Adrenal gland (tissue), 12 donors: ENCODE measurements around the gene IQCN. TPM values are rescaled to one million over a fixed set of nuclear protein-coding genes. Genes with fewer than 3 reads are reported as not detected.

Experiments used
- DNase-seq, 7 donors: peaks; one replicate each; pipeline ENCODE4 v3.0.0-alpha.2; 2019 to 2020
- H3K27ac ChIP-seq, 5 donors: fragments of 200-600 bp; sonication (generic) in 4 of 5; 1 replicate in 3 of 5; 2 replicates in 2 of 5; pipeline versions ENCODE4 v1.5.1 to v1.8.0; 2016 to 2020; ENCODE audit warnings: mild to moderate bottlenecking in 1 of 5
- H3K27me3 ChIP-seq: fragments of 200-600 bp; 2 replicates; pipeline ENCODE4 v1.8.0; 2021
- H3K36me3 ChIP-seq, 2 donors: fragments of 200-600 bp; replicated peaks in 1 of 2; 1 replicate in 1 of 2; 2 replicates in 1 of 2; pipeline versions ENCODE4 v1.5.1 to v1.8.0; 2018 to 2022
- H3K4me1 ChIP-seq, 2 donors: fragments of 200-600 bp; replicated peaks in 1 of 2; 1 replicate in 1 of 2; 2 replicates in 1 of 2; pipeline versions ENCODE4 v1.5.1 to v1.8.0; 2018 to 2021
- H3K4me3 ChIP-seq, 4 donors: fragments of 200-600 bp; sonication (generic) in 3 of 4; one replicate each; pipeline ENCODE4 v1.5.1; 2016 to 2018
- H3K9me3 ChIP-seq, 3 donors: fragments of 200-600 bp; sonication (generic) in 1 of 3; replicated peaks in 1 of 3; 1 replicate in 2 of 3; 2 replicates in 1 of 3; pipeline versions ENCODE4 v1.5.1 to v1.8.0; 2016 to 2021
- POLR2A ChIP-seq, 2 donors: fragments of 450-650 bp; IDR thresholded peaks; one replicate each; pipeline ENCODE4 v1.6.1; 2017; ENCODE audit warnings: antibody characterized with exemption in 2 of 2, mild to moderate bottlenecking in 2 of 2, moderate library complexity in 1 of 2
- WGBS, 4 donors: extraction: QIAGEN DNeasy Blood & Tissue Kit in 2 of 4; methylation state at CpG; one replicate each; pipeline versions ENCODE4 v1.1.5 to v1.1.7; 2013 to 2017; 5-methylcytosine and 5-hydroxymethylcytosine counted together
- intact Hi-C, 2 donors: fragments of 100-400 bp; cut with DNase I; formaldehyde crosslinking; loops; one replicate each; pipeline versions ENCODE4 v1.14.1 to v1.15.0; 2022 to 2023
- polyA plus RNA-seq, 3 donors: library from polyadenylated mRNA; stranded (reverse); fragments of 200-250 nt in 2 of 3; fragments of 350-450 nt in 1 of 3; fragmentation: Illumina TruSeq in 1 of 3; extraction: RNeasy Lipid Tissue Mini Kit (QIAGEN cat#74804) in 1 of 3; gene quantifications; one replicate each; pipeline ENCODE4 v1.2.3, GENCODE V29; 2013 to 2014
- total RNA-seq, 9 donors: library from RNA; depleted of rRNA in 4 of 9; stranded (reverse); fragments of >200 nt in 4 of 9; fragments of 120-200 nt in 1 of 9; fragmentation: NEBNext Ultra II Directional in 1 of 9; extraction: Animal tissue kit (Norgen Biotek cat#: 25700) in 1 of 9; gene quantifications; one replicate each; pipeline versions ENCODE4 v1.1.0 to v1.2.4, GENCODE V29; 2013 to 2023
- TF ChIP-seq, protein P1 (sequence below), 6 experiments: fragments of 450-650 bp in 4 of 6; fragments of 200-600 bp in 2 of 6; sonication (generic) in 1 of 6; IDR thresholded peaks; 1 replicate in 5 of 6; 2 replicates in 1 of 6; pipeline versions ENCODE4 v1.5.1 to v1.8.0; 2016 to 2021; ENCODE audit warnings: antibody characterized with exemption in 6 of 6, mild to moderate bottlenecking in 2 of 6, moderate library complexity in 1 of 6
- donor health status: healthy with polysubstance abuse.
- donor health status: Bipolar disorder and iron deficiency.
- donor health status: DM: yes; HTN: yes; CAD: no.
- donor health status: DM: no; HTN: no; CAD: no.
- donor health status: DM: no; HTN: no; CAD: no.
- donor health status: DM: yes; HTN: yes; CAD: no.

The IQCN gene
- total and polyA plus RNA-seq, 12 donors = 0.30 to 45.2 (median 2.8) TPM

DNA sequence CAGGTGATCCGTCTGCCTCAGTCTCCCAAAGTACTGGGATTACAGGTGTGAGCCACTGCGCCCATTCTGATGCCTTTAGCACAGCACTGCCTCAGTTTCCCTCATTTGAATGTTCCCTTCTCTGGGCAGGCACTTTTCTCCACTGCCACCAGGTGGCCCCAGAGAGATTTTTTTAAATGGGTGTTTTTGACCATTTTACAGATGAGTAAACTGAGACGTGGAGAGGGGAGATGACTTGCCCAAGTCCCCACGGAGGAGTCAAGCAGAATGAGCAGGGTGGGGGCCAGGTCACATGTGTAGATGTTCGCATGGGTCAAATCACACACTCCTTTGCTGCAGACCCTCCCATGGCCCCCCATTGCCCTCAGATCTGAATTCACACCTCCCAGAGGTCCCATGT is 44.8 kb downstream of the IQCN start:
- no peaks in the 10 kb centered on the region for H3K36me3 ChIP-seq
- no peak for DNase-seq
- H3K27me3 ChIP-seq = peaks cover 30% of the 10 kb centered on the region
- H3K4me3 ChIP-seq = no peak overlapping the region
- 64 to 70% (median 67%) methylated on average over 5 of the region's 5 CpGs for WGBS, 4 donors
- intact Hi-C loops = no loop called here
- peaks cover 7 to 13% of the 10 kb centered on the region in 2 donors for H3K4me1 ChIP-seq
- H3K27ac ChIP-seq = no peak overlapping the region
- H3K9me3 ChIP-seq = no peaks in the 10 kb centered on the region
- TF ChIP-seq, protein P1, sequence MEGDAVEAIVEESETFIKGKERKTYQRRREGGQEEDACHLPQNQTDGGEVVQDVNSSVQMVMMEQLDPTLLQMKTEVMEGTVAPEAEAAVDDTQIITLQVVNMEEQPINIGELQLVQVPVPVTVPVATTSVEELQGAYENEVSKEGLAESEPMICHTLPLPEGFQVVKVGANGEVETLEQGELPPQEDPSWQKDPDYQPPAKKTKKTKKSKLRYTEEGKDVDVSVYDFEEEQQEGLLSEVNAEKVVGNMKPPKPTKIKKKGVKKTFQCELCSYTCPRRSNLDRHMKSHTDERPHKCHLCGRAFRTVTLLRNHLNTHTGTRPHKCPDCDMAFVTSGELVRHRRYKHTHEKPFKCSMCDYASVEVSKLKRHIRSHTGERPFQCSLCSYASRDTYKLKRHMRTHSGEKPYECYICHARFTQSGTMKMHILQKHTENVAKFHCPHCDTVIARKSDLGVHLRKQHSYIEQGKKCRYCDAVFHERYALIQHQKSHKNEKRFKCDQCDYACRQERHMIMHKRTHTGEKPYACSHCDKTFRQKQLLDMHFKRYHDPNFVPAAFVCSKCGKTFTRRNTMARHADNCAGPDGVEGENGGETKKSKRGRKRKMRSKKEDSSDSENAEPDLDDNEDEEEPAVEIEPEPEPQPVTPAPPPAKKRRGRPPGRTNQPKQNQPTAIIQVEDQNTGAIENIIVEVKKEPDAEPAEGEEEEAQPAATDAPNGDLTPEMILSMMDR (IDR thresholded peaks at IDR 0.05) = peak; percentile 11 to 47 (median 32)
- TF ChIP-seq POLR2A (IDR thresholded peaks at IDR 0.05) = no peak

DNA sequence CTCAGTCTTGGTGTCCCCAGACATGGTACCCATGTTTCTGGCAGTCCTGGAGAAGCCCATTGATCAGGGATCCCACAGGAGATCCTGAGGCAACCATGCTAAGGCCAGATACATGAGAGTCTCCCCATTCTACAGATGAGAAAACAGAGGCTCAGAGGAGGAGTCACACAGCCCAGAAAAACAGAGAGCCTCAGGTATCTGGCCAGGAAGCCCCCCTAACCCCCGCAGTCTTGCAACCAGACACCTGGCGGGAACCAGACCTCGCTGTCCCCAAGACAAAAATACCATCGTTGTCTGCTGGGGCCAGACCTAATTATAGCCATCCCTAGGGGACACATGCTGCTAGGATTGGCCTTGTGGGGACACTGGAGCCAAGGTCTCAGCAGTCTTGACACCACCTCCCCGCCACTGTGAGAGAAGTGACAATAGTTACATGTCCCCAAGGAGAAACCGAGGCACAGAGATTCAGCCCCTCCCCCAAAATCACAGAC is 46.4 kb downstream of the IQCN start:
- H3K9me3 ChIP-seq = no peaks in the 10 kb centered on the region
- no peak for TF ChIP-seq POLR2A (IDR thresholded peaks at IDR 0.05)
- TF ChIP-seq, protein P1 (IDR thresholded peaks at IDR 0.05) = no peak
- peaks cover 7 to 18% of the 10 kb centered on the region in 2 donors for H3K4me1 ChIP-seq
- WGBS, 4 donors = 44 to 55% (median 51%) methylated on average over 5 to 6 of the region's 6 CpGs
- H3K4me3 ChIP-seq = no peak overlapping the region
- no peak for DNase-seq
- H3K27ac ChIP-seq = no peak overlapping the region
- peaks cover 23% of the 10 kb centered on the region for H3K27me3 ChIP-seq
- no peaks in the 10 kb centered on the region for H3K36me3 ChIP-seq
- intact Hi-C loops = no loop called here

DNA sequence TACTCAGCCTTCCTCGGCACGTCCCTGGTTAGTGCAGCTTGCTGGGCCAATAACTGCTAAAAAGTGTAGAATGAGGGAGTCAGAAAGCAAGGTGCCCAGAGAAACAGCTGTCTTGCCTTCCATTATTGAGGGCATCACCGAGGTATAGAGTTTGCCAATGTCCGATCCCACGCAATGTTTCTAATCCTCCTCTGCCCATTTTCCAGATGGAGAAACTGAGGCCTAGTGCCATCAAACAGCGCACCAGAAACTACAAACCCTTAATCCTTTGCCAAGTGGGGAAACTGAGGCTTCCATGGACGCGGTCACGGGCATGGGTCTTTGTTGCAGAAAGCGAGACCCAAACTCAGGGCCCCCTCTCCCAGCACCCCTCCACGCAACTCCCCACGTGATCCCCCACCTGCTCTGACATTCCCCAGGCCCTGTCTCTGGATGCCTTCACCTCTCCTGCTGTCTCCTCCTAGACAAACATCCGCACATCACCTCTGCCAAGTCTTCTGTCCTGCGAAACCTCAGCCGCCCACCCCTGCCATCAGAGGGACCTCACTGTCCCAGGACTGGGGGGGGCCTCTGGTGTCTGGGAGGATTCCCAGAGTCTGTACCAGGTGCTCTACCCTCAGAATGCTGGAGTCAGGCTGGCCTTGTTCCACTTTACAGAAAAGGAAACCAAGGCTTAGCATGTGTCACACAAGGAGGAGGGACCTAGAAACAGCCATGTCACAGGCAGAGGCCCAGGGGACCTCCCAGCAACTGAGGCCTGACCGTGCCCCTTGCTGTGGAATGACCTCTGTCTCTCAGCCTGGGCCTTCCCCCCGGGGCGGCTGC is 47.1 kb downstream of the IQCN start:
- TF ChIP-seq, protein P1 (IDR thresholded peaks at IDR 0.05) = no peak
- TF ChIP-seq POLR2A (IDR thresholded peaks at IDR 0.05) = no peak
- peaks cover 24% of the 10 kb centered on the region for H3K27me3 ChIP-seq
- no peaks in the 10 kb centered on the region for H3K36me3 ChIP-seq
- WGBS, 4 donors = 76 to 77% (median 76%) methylated on average over 15 to 18 of the region's 18 CpGs
- H3K4me1 ChIP-seq = peaks cover 7 to 18% of the 10 kb centered on the region in 2 donors
- DNase-seq = no peak
- intact Hi-C loops = no loop called here
- no peaks in the 10 kb centered on the region for H3K9me3 ChIP-seq
- H3K27ac ChIP-seq = no peak overlapping the region
- no peak overlapping the region for H3K4me3 ChIP-seq

DNA sequence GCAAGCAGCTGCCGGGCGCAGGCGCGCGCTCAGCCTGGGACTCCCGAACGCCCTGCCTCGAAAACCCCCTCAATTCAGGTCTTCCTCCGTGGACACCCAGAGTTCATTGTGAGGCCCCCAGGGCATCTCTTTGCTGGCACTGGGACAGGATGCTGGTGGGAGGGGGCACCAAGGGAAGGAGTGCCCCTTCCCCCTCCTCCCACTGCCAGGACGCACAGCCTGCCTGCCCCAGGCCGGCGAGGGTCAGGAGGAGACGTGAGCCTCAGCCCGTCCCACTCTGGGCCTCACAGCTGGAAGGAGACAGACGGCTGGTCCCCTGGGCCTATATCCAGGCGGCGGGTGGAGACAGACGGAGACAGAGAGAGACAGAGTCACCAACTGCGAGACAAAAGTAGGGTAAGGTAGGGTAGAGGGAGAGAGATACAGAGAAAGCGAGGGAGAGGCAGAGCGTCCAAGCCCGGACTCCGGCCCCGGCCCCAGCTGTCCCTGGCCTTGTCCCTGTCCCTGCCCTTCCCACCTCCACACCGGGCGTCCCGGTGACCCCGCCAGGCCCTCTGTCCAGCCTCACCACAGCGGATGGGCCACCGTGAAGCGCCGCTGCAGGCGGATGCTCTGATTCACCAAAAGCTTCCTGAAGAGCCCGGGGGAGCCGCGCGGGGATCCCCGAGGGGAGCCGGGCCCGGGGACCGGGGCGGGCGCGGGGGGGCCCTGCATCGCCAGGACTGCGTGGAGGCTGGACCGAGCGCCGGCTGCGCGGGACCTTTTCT is 48.4 kb downstream of the IQCN start, which contains the start of gene PDE4C:
TSS of gene PDE4C (minus strand) at position 737 of the 767 bp plus-strand sequence. CDS start at position 714, 23 bp downstream.
- WGBS, 4 donors = 6 to 14% (median 7%) methylated on average over 16 to 51 of the region's 51 CpGs

More for the DNA sequence above, 48.4 kb downstream of the IQCN start, which contains the start of gene PDE4C:
- Histone ChIP-seq H3K27ac (peak within 1 kb of the TSS in 2 of 5 donors; percentile 10 to 66), H3K9me3 (no peaks in the 10 kb centered on the region), H3K4me1 (peaks cover 7 to 18% of the 10 kb centered on the region in 2 donors), H3K27me3 (peaks cover 24% of the 10 kb centered on the region), H3K4me3 (no peak within 1 kb of the TSS), H3K36me3 (no peaks in the 10 kb centered on the region)
- intact Hi-C loops = no loop called here
- peak in 3 of 7 donors; percentile 25 to 36 (median 33) for DNase-seq
- TF ChIP-seq POLR2A (IDR thresholded peaks at IDR 0.05) = no peak
